NOMO-1 (cell line): ENCODE data around the gene CFAP20DC.
"Not testable (repeated sequence)": the region's sequence is repeated elsewhere in the genome, so short reads cannot be mapped to it uniquely, and the experiment has no call there.

ENCODE experiments used
- DNase-seq, 2 experiments: peaks; one replicate each; lab custom pipeline; 2025; ENCODE audit not compliant: unreplicated experiment in 2 of 2; lab: John Stamatoyannopoulos, UW

The CFAP20DC gene

GRCh38 chr3:59049671-59050331, at the start of gene CFAP20DC:
TSS of gene CFAP20DC (minus strand) at chr3:59050025. CDS start at chr3:59049631, 394 bp downstream.
- peak; percentile 80 to 83 for DNase-seq

- DNase-seq: not testable (repeated sequence)
Measured at GRCh38 chr3:59098516-59098915, 48.7 kb upstream of the CFAP20DC start.

GRCh38 chr3:59094446-59094845, 44.6 kb upstream of the CFAP20DC start:
- DNase-seq: no peak

- DNase-seq: no peak
Measured at GRCh38 chr3:59093521-59093920, 43.7 kb upstream of the CFAP20DC start.

GRCh38 chr3:59088761-59089160, 38.9 kb upstream of the CFAP20DC start:
- no peak for DNase-seq

- no peak for DNase-seq
Measured at GRCh38 chr3:59085976-59086375, 36.2 kb upstream of the CFAP20DC start.

GRCh38 chr3:59084583-59084982, 34.8 kb upstream of the CFAP20DC start:
- DNase-seq: no peak

GRCh38 chr3:59082106-59082505, 32.3 kb upstream of the CFAP20DC start:
- peak; percentile 60 to 78 for DNase-seq

GRCh38 chr3:59081071-59081470, 31.2 kb upstream of the CFAP20DC start:
- DNase-seq: no peak

GRCh38 chr3:59079962-59080361, 30.1 kb upstream of the CFAP20DC start:
- no peak for DNase-seq

- no peak for DNase-seq
Measured at GRCh38 chr3:59074764-59075163, 24.9 kb upstream of the CFAP20DC start.

GRCh38 chr3:59072681-59073080, 22.9 kb upstream of the CFAP20DC start:
- DNase-seq: no peak

GRCh38 chr3:59069838-59070237, 20.0 kb upstream of the CFAP20DC start:
- no peak for DNase-seq

GRCh38 chr3:59065240-59065639, 15.4 kb upstream of the CFAP20DC start:
- DNase-seq: no peak

- DNase-seq: no peak
Measured at GRCh38 chr3:59064728-59065127, 14.9 kb upstream of the CFAP20DC start.

- no peak for DNase-seq
Measured at GRCh38 chr3:59064276-59064675, 14.5 kb upstream of the CFAP20DC start.

- DNase-seq: no peak
Measured at GRCh38 chr3:59056706-59057105, 6.9 kb upstream of the CFAP20DC start.

GRCh38 chr3:59052803-59053411, 3.1 kb upstream of the CFAP20DC start:
- DNase-seq: peak; percentile 9 to 28

GRCh38 chr3:59050811-59051414, 1.1 kb upstream of the CFAP20DC start:
- DNase-seq: not testable (repeated sequence)

GRCh38 chr3:59046839-59047238, 3.0 kb downstream of the CFAP20DC start:
- DNase-seq: no peak

GRCh38 chr3:59043391-59043790, 6.4 kb downstream of the CFAP20DC start:
- DNase-seq: no peak

GRCh38 chr3:59040902-59041301, 8.9 kb downstream of the CFAP20DC start:
- DNase-seq: no peak
